HepG2 (cell line): ENCODE data around the gene GADD45B. TPM values are rescaled to one million over a fixed set of nuclear protein-coding genes. Genes with fewer than 3 reads are reported as not detected.

Experiments used
- ATAC-seq: fragments of 200-7000 bp; cut with Tn5 transposase; 3 replicates; pipeline ENCODE4 v1.9.1; 2020; ENCODE audit warnings: mild to moderate bottlenecking, moderate library complexity
- BruUV-seq: library from RNA; stranded (reverse); fragments of 400-500 nt; replicated peaks from 2 replicates; lab custom pipeline; 2021; lab: Mats Ljungman, UMichigan
- CTCF ChIA-PET: fragments of 300-600 bp; formaldehyde crosslinking; extraction: SDS; loops from one replicate; lab custom pipeline; 2021; ENCODE audit warnings: low total read pairs, inconsistent platforms, low intra/inter-chr PET ratio; lab: Yijun Ruan, JAX
- POLR2A ChIA-PET: fragments of 350-600 bp; sonication (Branson Sonifier 250); formaldehyde crosslinking; loops from one replicate; lab custom pipeline; 2020; ENCODE audit warnings: antibody characterized with exemption, inconsistent platforms; lab: Yijun Ruan, JAX
- DNase-seq: peaks from one replicate; pipeline ENCODE4 v3.0.0-alpha.2; 2015; ENCODE audit warnings: low spot score
- FAIRE-seq: peaks from 3 replicates; lab custom pipeline; 2011; peaks lifted over from hg19 to GRCh38; lab: Jason Lieb, UNC
- H2AFZ ChIP-seq: one replicate; pipeline ENCODE4 v1.6.1; 2011; ENCODE audit warnings: low read length, inconsistent platforms
- H3K27ac ChIP-seq: fragments of 300-600 bp; 3 replicates; pipeline ENCODE4 v1.8.0; 2011; ENCODE audit warnings: mixed run types, mild to moderate bottlenecking, mixed read lengths, low read length, inconsistent platforms; ENCODE audit not compliant: insufficient read depth; ENCODE audit errors: extremely low read length
- H3K27me3 ChIP-seq, 2 experiments: fragments of 200-600 bp in 1 of 2; 2 replicates in 1 of 2; 3 replicates in 1 of 2; pipeline versions ENCODE4 v1.6.0 to v1.8.0; 2011; ENCODE audit warnings: low read length in 2 of 2, mild to moderate bottlenecking in 2 of 2, moderate library complexity in 2 of 2, inconsistent platforms in 1 of 2; ENCODE audit not compliant: insufficient read depth in 2 of 2, control insufficient read depth in 1 of 2
- H3K36me3 ChIP-seq, 2 experiments: fragments of 200-600 bp in 1 of 2; replicated peaks in 1 of 2; 2 replicates in 1 of 2; 3 replicates in 1 of 2; pipeline versions ENCODE4 v1.5.1 to v1.8.0; 2011; ENCODE audit warnings: low read length in 2 of 2, inconsistent platforms in 1 of 2; ENCODE audit not compliant: insufficient read depth in 2 of 2, control insufficient read depth in 1 of 2
- H3K4me1 ChIP-seq: 2 replicates; pipeline ENCODE4 v1.5.1; 2012; ENCODE audit warnings: low read length, inconsistent platforms; ENCODE audit not compliant: insufficient read depth
- H3K4me2 ChIP-seq: 2 replicates; pipeline ENCODE4 v1.6.0; 2011; ENCODE audit warnings: low read depth, low read length, inconsistent platforms
- H3K4me3 ChIP-seq, 3 experiments: fragments of 200-600 bp in 1 of 3; sonication (generic), shearing (Covaris generic) in 1 of 3; replicated peaks in 1 of 3; 2 replicates each; pipeline ENCODE4 v1.5.1; 2011 to 2016; ENCODE audit warnings: low read length in 3 of 3, inconsistent platforms in 2 of 3, low read depth in 2 of 3, mild to moderate bottlenecking in 2 of 3, control low read depth in 1 of 3, mixed read lengths in 1 of 3; ENCODE audit not compliant: insufficient read depth in 1 of 3
- H3K79me2 ChIP-seq: one replicate; pipeline ENCODE4 v1.6.1; 2011; ENCODE audit warnings: low read length, inconsistent platforms; ENCODE audit not compliant: insufficient read depth
- H3K9ac ChIP-seq: 2 replicates; pipeline ENCODE4 v1.6.0; 2011; ENCODE audit warnings: mild to moderate bottlenecking, low read depth, low read length, inconsistent platforms; ENCODE audit not compliant: insufficient read depth
- H3K9me3 ChIP-seq: 2 replicates; pipeline ENCODE4 v1.5.1; 2012; ENCODE audit warnings: mild to moderate bottlenecking, low read length
- H4K20me1 ChIP-seq: 2 replicates; pipeline ENCODE4 v1.6.0; 2011; ENCODE audit warnings: inconsistent platforms, mild to moderate bottlenecking, low read length, moderate library complexity; ENCODE audit not compliant: insufficient read depth
- RFX1 ChIP-seq: fragments of 450-650 bp; IDR thresholded peaks from 2 replicates; pipeline ENCODE4 v1.6.1; 2017
- WGBS: methylation state at CpG from one replicate; pipeline ENCODE4 v1.1.6; 2017; ENCODE audit warnings: low lambda C conversion rate; 5-methylcytosine and 5-hydroxymethylcytosine counted together
- in situ Hi-C: cut with HindIII; loops from 2 replicates; pipeline ENCODE4 v1.10.0; 2017; ENCODE audit warnings: low pct_unique_long_range_greater_than_20kb; ENCODE audit not compliant: extremely low pct_ligation_motif_present
- intact Hi-C: fragments of 100-400 bp; cut with micrococcal nuclease; formaldehyde crosslinking; loops from one replicate; pipeline ENCODE4 v1.10.0; 2022; ENCODE audit not compliant: unreplicated experiment
- polyA plus RNA-seq, 8 experiments: library from polyadenylated mRNA; depleted of rRNA in 3 of 8; stranded (reverse) in 7 of 8; unstranded in 1 of 8; fragments of >200 nt; fragmentation: Illumina TruSeq in 4 of 8; extraction: Trizol in 4 of 8; gene quantifications; 2 replicates each; pipeline versions ENCODE4 v1.2.1 to v1.2.3, GENCODE V29; 2011 to 2016; ENCODE audit warnings: low read depth in 4 of 8, missing spikeins in 1 of 8, mixed read lengths in 1 of 8; ENCODE audit not compliant: insufficient read depth in 1 of 8
- total RNA-seq, 5 experiments: library from RNA; depleted of rRNA; stranded (reverse); fragments of >200 nt; fragmentation: Illumina TruSeq; extraction: Trizol; gene quantifications; 2 replicates each; pipeline ENCODE4 v1.2.3, GENCODE V29; 2016; ENCODE audit warnings: low read depth in 1 of 5
- TF ChIP-seq, protein P1 (sequence below), 2 experiments: fragments of 450-650 bp in 1 of 2; sonication (generic) in 1 of 2; formaldehyde crosslinking in 1 of 2; IDR thresholded peaks; 2 replicates each; pipeline versions ENCODE4 v1.6.1 to v1.8.0; 2016 to 2022; ENCODE audit warnings: antibody characterized with exemption in 1 of 2, mild to moderate bottlenecking in 1 of 2, missing genetic modification reagents in 1 of 2

GADD45B gene
- total and polyA plus RNA-seq, 2 of the 13 experiments (the other 11 are each of a cell fraction or from before 2014, with no cell fraction given), result 4.6 to 34.1 TPM

DNA sequence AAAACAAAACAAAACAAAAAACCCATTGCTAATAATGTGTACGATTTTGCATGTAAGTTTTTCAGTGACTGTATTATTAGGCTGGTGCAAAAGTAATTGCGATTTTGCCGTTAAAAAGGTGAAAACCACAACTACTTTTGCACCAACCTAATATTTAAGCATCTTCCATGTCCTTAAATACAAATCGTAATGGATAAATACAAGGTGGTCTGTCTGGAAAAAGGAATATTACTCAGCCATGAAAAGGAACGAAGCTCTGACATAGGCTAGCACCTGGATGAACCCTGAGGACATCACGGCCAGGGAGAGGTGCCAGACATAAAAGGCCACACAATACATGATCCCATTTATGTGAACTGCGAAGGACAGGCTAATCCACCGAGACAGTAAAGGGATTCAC is 33.2 kb downstream of the GADD45B start:
- Histone ChIP-seq H2AFZ (no peak overlapping the region), H3K27ac (no peak overlapping the region), H3K4me2 (no peak overlapping the region), H3K9me3 (no peaks in the 10 kb centered on the region), H3K79me2 (no peaks in the 10 kb centered on the region), H3K9ac (no peak overlapping the region), H3K36me3 (no peaks in the 10 kb centered on the region), H3K4me1 (peaks cover 42% of the 10 kb centered on the region), H3K27me3 (peaks cover 0 to 16% of the 10 kb centered on the region in 2 experiments; a peak in 2 of 5 replicates), H3K4me3 (no peak overlapping the region), H4K20me1 (no peaks in the 10 kb centered on the region)
- no TSS peak for BruUV-seq
- DNase-seq (no peak), FAIRE-seq (no peak), ATAC-seq (no peak)
- POLR2A ChIA-PET, result no interaction called here
- CTCF ChIA-PET, result no interaction called here
- WGBS, result 57% methylated on average over 8 of the region's 8 CpGs
- intact Hi-C loops, result no loop called here
- in situ Hi-C loops, result no loop called here
- TF ChIP-seq, protein P1, sequence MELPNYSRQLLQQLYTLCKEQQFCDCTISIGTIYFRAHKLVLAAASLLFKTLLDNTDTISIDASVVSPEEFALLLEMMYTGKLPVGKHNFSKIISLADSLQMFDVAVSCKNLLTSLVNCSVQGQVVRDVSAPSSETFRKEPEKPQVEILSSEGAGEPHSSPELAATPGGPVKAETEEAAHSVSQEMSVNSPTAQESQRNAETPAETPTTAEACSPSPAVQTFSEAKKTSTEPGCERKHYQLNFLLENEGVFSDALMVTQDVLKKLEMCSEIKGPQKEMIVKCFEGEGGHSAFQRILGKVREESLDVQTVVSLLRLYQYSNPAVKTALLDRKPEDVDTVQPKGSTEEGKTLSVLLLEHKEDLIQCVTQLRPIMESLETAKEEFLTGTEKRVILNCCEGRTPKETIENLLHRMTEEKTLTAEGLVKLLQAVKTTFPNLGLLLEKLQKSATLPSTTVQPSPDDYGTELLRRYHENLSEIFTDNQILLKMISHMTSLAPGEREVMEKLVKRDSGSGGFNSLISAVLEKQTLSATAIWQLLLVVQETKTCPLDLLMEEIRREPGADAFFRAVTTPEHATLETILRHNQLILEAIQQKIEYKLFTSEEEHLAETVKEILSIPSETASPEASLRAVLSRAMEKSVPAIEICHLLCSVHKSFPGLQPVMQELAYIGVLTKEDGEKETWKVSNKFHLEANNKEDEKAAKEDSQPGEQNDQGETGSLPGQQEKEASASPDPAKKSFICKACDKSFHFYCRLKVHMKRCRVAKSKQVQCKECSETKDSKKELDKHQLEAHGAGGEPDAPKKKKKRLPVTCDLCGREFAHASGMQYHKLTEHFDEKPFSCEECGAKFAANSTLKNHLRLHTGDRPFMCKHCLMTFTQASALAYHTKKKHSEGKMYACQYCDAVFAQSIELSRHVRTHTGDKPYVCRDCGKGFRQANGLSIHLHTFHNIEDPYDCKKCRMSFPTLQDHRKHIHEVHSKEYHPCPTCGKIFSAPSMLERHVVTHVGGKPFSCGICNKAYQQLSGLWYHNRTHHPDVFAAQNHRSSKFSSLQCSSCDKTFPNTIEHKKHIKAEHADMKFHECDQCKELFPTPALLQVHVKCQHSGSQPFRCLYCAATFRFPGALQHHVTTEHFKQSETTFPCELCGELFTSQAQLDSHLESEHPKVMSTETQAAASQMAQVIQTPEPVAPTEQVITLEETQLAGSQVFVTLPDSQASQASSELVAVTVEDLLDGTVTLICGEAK (IDR thresholded peaks at IDR 0.05), result 0 out of 2 replicates have a peak, but pooled peaks have one; percentile 10
- TF ChIP-seq, protein P1 (CRISPR knock-in tag; IDR thresholded peaks at IDR 0.05), result no peak
- no peak for TF ChIP-seq RFX1
